NCI-H146 (cell line): ENCODE measurements around the gene SETD1B.
"Not testable (repeated sequence)": the region's sequence is repeated elsewhere in the genome, so short reads cannot be mapped to it uniquely, and the experiment has no call there.

Experiments
- DNase-seq: peaks from one replicate; lab custom pipeline; 2025; lab: John Stamatoyannopoulos, UW

The SETD1B gene

GRCh38 chr12:121780429-121780828 lies 23.4 kb upstream of the SETD1B start:
- no peak for DNase-seq

GRCh38 chr12:121781484-121781997 lies 22.3 kb upstream of the SETD1B start:
- DNase-seq, result no peak

GRCh38 chr12:121781998-121782979 lies 21.5 kb upstream of the SETD1B start:
- DNase-seq, result no peak

- no peak for DNase-seq
Observed at GRCh38 chr12:121783766-121784165, 20.0 kb upstream of the SETD1B start.

GRCh38 chr12:121784460-121784859 lies 19.3 kb upstream of the SETD1B start:
- no peak for DNase-seq

- no peak for DNase-seq
Observed at GRCh38 chr12:121786440-121786825, 17.4 kb upstream of the SETD1B start.

- no peak for DNase-seq
Observed at GRCh38 chr12:121787063-121788025, 16.5 kb upstream of the SETD1B start.

- DNase-seq, result no peak
Observed at GRCh38 chr12:121788176-121788818, 15.5 kb upstream of the SETD1B start.

- DNase-seq, result no peak
Observed at GRCh38 chr12:121789233-121789781, 14.5 kb upstream of the SETD1B start.

- no peak for DNase-seq
Observed at GRCh38 chr12:121789800-121790728, 13.7 kb upstream of the SETD1B start.

- not testable (repeated sequence) for DNase-seq
Observed at GRCh38 chr12:121790785-121791184, 13.0 kb upstream of the SETD1B start.

GRCh38 chr12:121791671-121792551 lies 11.9 kb upstream of the SETD1B start:
- DNase-seq, result no peak

- no peak for DNase-seq
Observed at GRCh38 chr12:121792607-121793439, 11.0 kb upstream of the SETD1B start.

- DNase-seq, result no peak
Observed at GRCh38 chr12:121793440-121793837, 10.4 kb upstream of the SETD1B start, which contains the start of gene RHOF. TSS of gene RHOF (minus strand) at chr12:121793688. CDS start at chr12:121793633, 55 bp downstream.

GRCh38 chr12:121793838-121794533 lies 9.8 kb upstream of the SETD1B start:
- no peak for DNase-seq

GRCh38 chr12:121794534-121795033 lies 9.2 kb upstream of the SETD1B start:
- no peak for DNase-seq
